ENCODE results near the gene CD7. TPM values are rescaled to one million over a fixed set of nuclear protein-coding genes. Genes with fewer than 3 reads are reported as not detected.

Gene CD7
- total RNA-seq, 4 donors from 2014 or later = 3.0 to 4.4 (median 4.1) TPM

DNA sequence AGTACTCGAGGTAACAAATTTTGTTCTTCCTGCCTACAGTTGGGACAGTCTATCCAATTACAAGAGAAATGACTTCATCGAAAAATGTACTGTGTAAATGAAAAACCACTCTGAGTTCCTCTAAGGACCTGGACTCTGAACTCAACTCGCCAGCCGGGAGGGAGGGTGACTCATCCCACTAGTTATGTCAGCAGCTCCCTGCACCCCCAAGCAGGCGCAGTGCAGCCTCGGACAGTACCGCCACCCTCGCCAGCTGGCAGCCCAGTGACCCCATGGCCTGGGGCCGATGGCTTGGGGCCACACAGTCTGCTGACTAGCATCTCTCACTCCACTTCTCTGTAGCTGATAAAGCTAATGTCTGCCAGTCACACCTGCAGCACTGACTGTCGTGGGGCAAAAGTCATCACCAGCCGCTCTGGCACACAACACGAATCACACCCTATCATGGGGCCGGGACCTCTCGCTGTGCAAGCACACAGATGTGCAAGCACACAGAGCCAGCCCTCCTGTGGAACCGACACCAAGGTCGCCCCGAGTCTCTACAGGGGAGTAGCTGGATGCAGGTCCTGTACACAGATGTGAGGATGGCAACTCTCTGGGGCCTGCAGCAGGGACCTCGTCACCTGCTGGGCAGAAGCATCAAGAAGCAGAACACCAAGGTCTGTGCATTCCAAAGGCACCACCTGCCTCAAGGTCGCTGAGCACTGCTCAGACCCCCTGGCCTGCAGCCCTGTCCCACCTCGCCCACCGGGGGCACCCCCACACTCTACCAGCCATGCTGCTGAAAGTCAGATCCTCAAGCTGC, 49.6 kb downstream of the CD7 start:
- WGBS, 2 donors = 2 to 12% methylated on average over 4 to 6 of the region's 21 CpGs
- peak; percentile 20 for DNase-seq
- intact Hi-C loops (cut with DNase I) = no loop called here
- H3K4me1 ChIP-seq = peaks cover 37 to 85% (median 54%) of the 10 kb centered on the region in 3 donors
- no peaks in the 10 kb centered on the region for H3K27me3 ChIP-seq
- peak overlapping the region; percentile 84 to 100 (median 92) for H3K27ac ChIP-seq
- H3K4me3 ChIP-seq = peak overlapping the region in 2 of 4 donors; percentile 4 to 50
- peaks cover 26 to 80% (median 26%) of the 10 kb centered on the region in 3 donors for H3K36me3 ChIP-seq
- H3K9me3 ChIP-seq = no peaks in the 10 kb centered on the region
- no peak for TF ChIP-seq POLR2A (IDR thresholded peaks at IDR 0.05)
- TF ChIP-seq, protein P1, sequence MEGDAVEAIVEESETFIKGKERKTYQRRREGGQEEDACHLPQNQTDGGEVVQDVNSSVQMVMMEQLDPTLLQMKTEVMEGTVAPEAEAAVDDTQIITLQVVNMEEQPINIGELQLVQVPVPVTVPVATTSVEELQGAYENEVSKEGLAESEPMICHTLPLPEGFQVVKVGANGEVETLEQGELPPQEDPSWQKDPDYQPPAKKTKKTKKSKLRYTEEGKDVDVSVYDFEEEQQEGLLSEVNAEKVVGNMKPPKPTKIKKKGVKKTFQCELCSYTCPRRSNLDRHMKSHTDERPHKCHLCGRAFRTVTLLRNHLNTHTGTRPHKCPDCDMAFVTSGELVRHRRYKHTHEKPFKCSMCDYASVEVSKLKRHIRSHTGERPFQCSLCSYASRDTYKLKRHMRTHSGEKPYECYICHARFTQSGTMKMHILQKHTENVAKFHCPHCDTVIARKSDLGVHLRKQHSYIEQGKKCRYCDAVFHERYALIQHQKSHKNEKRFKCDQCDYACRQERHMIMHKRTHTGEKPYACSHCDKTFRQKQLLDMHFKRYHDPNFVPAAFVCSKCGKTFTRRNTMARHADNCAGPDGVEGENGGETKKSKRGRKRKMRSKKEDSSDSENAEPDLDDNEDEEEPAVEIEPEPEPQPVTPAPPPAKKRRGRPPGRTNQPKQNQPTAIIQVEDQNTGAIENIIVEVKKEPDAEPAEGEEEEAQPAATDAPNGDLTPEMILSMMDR (IDR thresholded peaks at IDR 0.05) = no peak

DNA sequence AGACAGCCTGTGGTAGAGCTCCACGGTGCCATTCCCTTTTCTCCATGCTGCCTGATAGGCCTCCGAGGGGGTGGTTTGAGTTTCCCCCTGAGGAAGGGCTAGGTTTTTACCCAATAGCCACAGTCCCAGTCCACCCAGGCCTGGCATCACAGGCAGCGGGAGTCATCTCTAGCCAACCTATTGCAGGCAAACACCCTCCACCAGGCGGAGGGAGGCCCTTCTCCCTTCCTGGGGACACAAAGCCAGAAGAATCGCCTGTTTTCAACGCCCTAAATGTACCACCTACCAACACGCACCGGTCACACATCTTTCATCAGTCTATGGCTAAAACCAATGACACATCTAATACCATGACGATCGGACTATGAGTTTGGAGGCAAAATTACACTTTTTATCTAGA, 51.3 kb downstream of the CD7 start:
- Histone ChIP-seq H3K9me3 (no peaks in the 10 kb centered on the region), H3K4me1 (peaks cover 27 to 70% (median 43%) of the 10 kb centered on the region in 3 donors), H3K27ac (peak overlapping the region in 3 of 4 donors; percentile 89 to 100 (median 95)), H3K27me3 (no peaks in the 10 kb centered on the region), H3K4me3 (no peak overlapping the region), H3K36me3 (peaks cover 26 to 86% (median 39%) of the 10 kb centered on the region in 3 donors)
- DNase-seq = no peak
- no peak for TF ChIP-seq POLR2A (IDR thresholded peaks at IDR 0.05)
- TF ChIP-seq, protein P1 (IDR thresholded peaks at IDR 0.05) = no peak
- intact Hi-C loops (cut with DNase I) = no loop called here
- 80 to 83% methylated on average over 8 to 9 of the region's 10 CpGs for WGBS, 2 donors

Other genes with a start within 250 kb of the CD7 start
- 100 to 1,000 TPM in 2 of 4 donors, 10 to 100 TPM in 2; 72.8 to 302 (median 143) TPM for gene FASN, start 219.4 kb downstream of the CD7 start, total RNA-seq
- gene CCDC57, start 104.8 kb downstream of the CD7 start, total RNA-seq = 10 to 100 TPM in 2 of 4 donors, 1 to 10 TPM in 2; 7.9 to 22.1 (median 9.8) TPM
- gene SLC16A3, start 88.6 kb downstream of the CD7 start, total RNA-seq = 10 to 100 TPM; 18.8 to 32.9 (median 21.7) TPM
- 100 to 1,000 TPM in 1 of 4 donors, 10 to 100 TPM in 3; 24.6 to 102 (median 57.1) TPM for gene CSNK1D, start 43.9 kb downstream of the CD7 start, total RNA-seq
- 10 to 100 TPM in 1 of 4 donors, 1 to 10 TPM in 3; 4.3 to 19.5 (median 6.5) TPM for gene SECTM1, start 16.2 kb upstream of the CD7 start, total RNA-seq
- not detected for gene TEX19, start 41.6 kb upstream of the CD7 start, total RNA-seq
- not detected for gene UTS2R, start 54.2 kb upstream of the CD7 start, total RNA-seq
- gene HEXD, start 100.7 kb upstream of the CD7 start, total RNA-seq = 10 to 100 TPM; 10.6 to 42.0 (median 12.9) TPM
- 10 to 100 TPM; 11.9 to 26.7 (median 19.4) TPM for gene OGFOD3, start 101.0 kb upstream of the CD7 start, total RNA-seq
- gene CYBC1, start 133.1 kb upstream of the CD7 start, total RNA-seq = 10 to 100 TPM; 31.7 to 74.3 (median 51.1) TPM
- 10 to 100 TPM; 33.2 to 47.5 (median 40.2) TPM for gene NARF, start 141.1 kb upstream of the CD7 start, total RNA-seq
- gene FOXK2, start 202.1 kb upstream of the CD7 start, total RNA-seq = 10 to 100 TPM; 26.3 to 38.2 (median 34.5) TPM

All from esophagus squamous epithelium (tissue), 5 donors.